Embryonic facial prominence (tissue), 1 donor: ENCODE results near the gene FOXO6.
A peak's percentile ranks its signal among the peaks of the same experiment; 100 is the strongest.

Source experiments
- DNase-seq: peaks from one replicate; pipeline ENCODE4 v3.0.0-alpha.2; 2016; ENCODE audit errors: extremely low spot score

The FOXO6 gene

DNA sequence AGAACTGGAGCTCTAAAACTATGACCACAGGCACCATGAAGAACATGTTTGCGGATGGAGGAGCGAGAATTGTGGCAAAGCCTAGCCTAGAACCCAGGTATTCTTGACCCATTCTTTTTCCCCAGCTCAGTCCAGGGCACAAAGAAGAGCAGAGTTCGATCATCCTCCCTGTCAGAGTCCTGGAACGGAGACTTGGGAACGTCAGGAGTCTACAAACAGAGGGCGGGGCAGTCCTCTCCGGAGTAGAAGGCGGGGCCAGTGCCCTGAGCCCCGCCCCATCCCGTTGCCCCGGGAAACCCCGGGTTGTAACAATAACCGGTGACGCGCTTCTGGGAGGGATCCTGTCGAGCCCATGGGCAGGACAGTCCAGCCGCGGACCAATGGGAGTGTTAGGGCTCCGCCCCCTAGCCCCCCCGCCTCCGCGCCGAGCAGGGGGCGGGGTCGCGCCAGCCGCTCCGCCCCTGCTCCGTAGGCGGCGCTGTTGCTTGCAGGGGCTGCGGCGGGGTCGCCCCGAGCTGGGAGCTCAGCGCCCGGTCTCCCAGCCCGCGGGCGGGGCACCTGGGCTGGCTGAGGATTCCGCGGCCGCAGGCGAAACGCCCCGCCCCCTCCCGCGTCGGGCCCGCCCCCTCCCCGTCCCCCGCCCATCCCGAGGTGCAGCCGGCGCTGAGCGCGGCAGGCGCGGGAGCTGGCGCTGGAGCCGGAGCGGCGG is at the start of gene FOXO6:
FOXO6 (plus strand) TSS at position 649 of the 709 bp plus-strand sequence.
- DNase-seq, result peak; percentile 97

DNA sequence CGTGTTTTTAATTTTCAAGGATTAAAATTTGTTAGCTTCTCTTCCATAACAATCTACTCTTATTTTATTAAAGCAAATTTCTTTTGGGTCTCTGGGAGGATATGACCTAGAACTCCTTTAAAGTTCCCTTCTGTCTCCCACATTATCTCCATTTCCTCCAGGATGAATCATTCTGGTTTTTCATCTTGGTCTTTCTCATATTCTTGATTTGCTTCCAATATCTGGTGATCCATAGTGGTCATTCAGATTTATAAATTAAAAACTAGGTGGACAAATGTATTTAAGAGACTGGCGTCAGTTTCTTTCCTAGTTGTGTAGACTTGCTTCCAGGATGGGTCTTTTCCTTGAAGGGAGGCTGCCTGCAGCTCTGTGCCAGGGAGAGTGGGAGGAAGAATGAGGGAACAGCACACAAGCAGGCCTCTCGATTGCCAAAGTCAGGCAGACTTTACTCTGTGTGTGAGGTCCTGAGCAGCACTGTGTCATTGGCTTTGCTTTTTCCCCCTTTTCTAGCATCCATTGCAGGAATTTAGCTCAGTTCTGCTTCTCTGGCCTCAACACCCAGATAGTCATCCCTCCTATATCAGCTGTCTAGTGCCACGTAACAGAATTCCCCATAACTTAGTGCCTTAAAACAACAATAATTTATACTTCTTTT is 48.1 kb upstream of the FOXO6 start:
- DNase-seq, result no peak

DNA sequence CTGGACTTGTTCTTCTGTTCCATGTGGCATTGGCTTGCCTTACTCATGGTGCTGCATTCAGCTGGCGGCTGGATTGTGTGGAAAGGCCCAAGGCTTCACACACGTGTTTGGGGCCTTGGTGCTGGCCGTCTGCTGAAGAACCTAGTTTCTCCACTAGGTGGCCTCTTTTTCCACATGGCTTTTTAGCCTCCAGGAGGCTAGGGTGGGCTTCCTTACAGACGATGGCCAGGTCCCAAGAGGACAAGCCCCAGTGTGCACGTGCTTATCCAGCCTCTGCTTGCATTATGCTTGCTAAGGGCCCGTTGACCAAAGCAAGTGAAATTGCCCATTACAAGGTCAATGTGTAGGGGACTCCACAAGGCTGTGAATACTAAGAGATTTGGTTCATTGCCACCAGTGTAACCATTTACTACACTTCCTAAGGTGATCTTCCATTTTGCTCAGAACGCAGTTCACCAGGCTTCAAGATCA is 47.5 kb upstream of the FOXO6 start:
- DNase-seq, result no peak

DNA sequence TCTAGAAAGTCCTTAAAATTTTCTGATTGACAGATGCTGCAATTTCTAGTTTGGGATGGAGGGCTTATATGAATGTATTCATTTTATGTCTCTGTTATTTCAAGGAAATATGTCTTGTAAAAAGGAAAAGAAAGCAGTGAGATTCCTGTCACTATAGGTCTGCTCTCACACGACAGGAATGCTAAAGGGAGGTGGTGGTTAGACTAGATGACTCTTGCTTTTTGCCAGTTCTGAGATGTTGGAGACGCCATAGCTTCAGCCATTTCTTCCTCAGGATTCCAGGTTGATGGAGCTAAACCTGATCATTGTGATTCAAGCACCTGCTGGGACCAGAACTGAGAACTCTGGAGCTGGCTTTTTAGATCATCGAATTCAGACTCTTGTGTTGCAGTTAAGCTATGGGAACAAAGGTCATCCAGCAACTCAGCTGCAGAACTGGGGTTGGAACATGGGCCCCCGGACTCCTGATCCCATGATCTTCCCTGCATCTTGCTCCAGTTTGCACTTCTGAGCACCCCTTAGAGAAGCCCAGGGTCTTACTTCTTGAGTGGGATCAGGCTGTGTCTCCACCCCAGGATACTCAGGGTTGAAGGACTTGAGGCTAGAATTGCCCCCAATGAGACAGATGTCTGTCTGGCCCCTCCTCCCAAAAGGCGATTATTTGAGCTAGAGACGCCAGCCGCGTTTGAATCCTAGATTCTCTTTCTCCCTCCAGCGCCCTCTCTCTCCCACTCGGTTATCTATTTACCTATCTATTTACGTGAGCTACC is 46.7 kb upstream of the FOXO6 start:
- no peak for DNase-seq

DNA sequence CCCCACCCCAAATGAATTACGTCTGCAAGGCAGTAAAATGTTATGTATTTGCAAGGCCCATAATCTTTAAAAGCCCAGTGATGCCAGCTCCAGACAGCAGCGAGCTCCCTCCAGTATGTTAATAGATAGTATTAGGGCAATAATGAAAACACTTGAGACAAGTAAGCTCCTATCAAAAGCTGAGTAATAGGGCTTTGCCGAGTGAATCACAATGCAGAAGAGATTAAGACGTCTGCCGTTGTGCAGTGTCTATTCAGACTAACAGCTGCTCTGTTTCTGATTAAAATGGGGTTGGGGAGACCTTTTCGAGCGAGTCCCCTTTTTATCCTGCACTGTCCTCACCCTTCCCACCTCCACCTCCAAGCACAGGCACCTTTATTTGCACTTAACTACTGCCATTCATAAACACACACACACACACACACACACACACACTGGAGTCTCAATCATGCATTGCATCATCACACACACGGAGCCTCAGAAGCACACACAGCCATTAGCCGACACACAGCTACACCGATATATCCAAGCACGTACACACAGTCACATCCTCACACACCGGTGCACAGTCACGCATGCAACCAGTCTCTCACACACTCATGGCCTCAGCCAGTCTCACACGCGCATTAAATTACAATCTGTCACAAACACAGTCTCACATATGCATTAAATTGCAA is 46.0 kb upstream of the FOXO6 start:
- DNase-seq, result no peak

DNA sequence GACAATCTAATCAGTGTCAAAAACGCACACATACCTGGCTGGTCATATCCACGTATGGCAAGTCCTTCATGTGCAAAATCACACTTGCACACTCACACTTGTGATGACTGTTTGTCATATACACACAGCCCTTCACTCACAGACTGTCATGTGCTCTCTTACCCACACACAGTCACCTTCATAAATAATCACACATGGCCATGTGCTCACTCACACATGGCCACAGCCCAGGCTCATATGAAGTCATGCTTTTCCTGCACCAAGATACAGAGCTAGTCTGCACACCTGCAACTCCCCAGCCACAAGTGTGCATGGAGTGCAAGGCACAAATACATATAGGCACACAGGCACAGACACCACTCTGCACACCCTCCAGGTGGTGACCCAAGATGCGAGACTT is 45.4 kb upstream of the FOXO6 start:
- DNase-seq, result no peak

DNA sequence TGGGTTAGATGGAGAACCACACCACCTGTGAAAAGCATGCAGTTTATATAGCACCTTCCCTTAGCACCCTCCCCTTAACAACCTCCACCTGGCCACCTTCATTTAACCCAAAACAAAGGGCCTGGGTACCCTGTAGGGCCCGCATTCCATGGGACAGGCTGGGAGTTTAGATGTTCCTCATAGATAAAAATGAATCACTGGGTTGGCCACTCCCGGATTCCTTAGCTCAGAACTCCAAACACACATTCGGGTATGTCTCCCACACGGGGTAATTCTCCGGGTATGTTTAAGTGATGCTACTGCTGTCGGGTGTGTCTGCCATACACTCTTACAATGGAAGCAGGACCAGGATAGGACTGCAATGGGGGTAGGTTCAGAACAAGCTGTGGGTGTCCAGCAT is 43.9 kb upstream of the FOXO6 start:
- no peak for DNase-seq

DNA sequence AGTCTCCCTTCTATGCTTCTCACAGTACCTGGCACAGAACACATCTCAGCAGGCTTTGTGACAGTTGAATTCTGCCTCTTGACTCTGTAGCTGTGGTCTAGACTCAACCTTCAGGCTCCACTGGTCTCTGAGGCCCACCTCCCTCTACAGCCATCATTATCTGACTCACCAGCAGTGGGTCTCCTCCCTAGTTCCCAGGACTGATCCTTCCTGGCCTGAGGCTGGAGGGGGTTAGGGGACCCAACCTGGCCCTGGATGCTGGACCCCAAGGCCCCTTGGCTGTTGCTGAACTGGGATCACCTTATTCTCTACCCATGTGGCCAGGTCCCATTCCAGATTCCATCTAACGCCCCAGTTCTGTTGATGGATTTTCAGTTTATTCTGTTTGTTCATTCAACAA is 43.1 kb upstream of the FOXO6 start:
- DNase-seq, result no peak

DNA sequence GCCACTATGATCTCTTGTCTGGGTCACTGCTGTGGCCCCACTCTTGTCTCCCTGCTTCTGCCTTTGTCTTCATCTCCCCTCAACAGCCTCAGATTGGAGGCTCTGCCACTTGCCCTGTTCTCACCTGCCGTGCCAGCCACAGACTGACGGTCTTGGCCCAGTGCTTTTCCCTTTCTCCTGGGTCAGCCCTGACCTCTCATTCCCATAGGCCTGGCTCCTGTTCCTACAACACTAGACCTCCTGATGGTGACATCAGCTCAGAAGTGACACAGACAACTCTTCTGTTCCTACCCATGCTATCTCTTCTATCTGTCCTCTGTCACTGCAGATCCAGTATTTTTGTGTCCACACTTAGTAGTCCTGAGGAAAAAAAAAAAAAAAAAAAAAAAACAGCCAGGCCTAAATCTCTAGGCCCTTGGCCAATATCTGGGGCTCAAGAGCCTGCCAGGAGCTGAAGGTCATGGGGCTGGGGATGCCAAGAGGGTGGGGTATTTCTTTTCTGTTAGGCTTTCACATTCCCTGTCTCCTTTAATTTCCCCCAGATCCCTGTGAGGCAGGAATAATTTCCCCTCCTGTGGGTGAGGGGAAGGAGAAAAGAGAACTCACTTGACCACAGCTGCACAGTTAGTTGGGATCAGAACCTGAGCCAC is 42.0 kb upstream of the FOXO6 start:
- DNase-seq, result no peak

DNA sequence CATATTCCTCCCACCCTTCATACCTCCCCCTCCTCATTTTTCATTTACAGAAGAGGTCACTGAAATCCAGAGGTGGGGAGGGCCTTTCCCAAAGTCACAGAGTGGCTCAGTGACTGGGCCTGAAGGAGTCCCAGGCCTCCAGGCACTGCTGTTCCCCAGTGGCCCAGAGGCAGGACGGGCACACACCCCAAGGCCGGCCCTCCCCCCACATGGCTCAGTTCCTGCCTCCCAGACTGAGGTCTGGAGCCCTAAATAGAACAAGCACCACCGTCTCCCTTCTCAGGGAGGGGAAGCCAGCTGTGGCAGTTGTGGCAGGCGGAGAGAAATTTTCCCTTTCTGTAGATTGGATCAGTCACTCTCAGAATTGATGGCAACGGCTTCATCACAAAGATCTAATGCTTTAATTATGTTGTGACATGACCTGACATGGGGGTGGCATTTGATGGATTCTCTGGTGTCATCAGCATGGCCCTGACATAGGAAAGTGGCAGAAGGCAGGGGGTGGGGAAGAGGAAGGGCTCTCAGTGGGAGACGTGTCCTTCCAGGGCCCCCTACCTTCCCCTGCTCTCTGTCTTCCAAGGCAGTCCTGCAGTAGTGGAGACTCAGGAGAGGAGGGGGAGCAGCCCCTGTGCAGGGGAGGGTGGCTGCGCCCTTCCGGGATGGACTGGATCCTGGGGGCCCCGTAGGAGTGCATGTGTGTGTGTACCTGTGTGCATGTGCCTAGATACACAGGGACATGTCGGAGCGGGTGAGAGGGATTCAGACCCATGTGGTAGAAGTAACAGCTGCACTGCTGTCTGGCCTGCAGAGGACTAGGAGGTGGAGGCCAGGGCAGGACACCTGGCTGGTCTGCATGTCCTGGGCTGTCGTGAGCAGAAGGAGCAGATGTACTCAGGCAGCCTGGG is 41.2 kb upstream of the FOXO6 start:
- DNase-seq, result no peak

DNA sequence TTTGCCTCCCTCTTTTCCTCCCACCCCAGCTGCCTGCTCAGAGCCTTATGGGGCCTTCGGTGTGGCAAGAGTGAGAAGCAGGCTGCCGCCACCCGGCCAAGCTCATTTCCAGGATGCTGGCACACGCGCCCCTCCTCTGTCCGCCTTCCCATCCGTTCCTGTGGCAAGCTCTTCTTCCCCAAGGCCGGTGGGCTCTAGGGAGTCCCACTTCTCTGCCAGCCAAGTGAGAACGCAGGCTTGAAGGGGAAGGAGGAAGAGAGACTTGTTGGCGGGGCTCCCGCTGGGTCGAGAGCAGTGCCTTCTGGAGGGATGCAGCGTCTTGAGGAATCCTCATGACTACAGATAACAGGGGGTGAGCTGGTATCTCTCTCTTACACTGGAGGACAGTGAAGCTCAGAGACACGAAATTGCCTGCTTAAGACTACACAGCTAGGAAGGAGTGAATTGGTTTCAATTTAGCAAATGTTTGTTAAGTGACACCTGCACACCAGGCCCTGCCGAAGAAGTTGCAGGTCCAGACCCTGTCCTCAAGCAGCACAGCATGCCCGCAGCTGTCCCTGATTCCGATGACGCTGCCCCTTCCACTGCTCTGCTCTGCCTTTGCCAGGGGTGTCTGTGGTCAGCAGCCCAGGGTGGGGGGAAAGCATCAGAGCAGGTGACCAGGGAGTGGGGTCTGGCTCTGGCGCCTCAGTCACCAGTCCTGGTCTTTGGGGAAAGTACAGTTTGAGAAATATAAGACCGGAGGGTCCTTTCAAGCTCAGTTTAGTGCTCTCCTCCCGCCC is 40.1 kb upstream of the FOXO6 start:
- no peak for DNase-seq

DNA sequence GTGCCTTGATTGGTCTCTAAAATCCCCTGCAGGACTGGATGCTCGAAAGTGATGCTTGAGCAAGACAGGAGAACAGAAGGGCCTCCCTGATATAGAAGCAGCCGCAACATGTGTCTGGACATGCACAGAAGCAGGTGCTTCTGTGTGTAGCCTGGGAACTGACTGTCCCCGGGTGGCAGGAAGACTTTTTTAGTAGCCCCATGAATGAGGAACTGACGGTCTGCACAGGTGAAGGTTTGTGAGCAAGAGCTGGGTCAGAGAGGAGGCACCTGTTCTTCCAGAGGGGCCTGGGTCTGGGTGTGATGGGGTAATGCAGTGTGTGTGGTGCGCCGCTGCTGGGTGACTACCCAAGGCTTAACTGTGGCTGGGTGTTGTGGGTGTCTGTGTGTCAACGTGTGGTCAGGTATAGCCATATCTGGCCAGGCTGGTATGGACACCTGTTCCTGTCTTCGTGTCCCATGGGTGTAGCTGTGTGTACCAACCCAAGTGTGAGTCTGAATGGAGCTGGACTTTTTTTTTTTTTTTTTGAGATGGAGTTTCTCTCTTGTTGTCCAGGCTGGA is 39.1 kb upstream of the FOXO6 start:
- no peak for DNase-seq

DNA sequence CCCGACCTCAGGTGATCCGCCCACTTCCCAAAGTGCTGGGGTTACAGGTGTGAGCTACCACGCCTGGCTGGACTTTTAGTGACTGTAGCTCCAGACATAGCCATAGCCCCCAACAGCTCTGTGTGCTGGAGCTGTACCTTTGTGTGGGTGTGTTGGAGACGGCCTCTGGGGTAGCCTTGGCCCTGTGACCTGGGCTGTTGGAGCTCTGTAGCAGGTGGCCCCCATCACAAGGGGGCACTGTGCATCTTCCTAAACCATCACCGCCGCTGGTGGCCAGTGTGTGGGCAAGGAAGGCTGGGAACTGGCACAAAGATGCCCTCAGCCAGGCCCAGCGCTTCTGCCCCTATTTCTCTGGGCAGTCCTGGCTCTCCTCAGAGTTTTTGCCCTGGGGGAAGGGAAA is 38.4 kb upstream of the FOXO6 start:
- no peak for DNase-seq

DNA sequence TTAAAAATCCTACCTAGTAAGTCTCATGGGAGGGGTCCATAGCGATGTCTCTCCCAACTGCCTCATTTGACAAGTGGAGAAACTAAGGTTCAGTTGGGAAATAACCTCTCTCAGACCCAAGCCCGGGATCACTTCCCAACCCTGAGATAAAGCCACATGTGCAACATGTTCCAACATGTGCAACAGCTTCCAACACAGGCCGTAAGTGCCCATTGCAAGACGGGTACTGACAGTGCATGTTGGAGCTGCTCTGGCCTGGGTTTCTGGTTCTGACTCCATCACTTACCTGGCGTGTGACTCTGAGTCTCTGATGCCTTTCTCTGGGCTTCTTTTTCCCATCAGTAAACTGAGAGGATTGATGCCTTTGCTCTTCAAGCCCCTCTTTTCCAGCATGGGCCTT is 38.0 kb upstream of the FOXO6 start:
- no peak for DNase-seq

DNA sequence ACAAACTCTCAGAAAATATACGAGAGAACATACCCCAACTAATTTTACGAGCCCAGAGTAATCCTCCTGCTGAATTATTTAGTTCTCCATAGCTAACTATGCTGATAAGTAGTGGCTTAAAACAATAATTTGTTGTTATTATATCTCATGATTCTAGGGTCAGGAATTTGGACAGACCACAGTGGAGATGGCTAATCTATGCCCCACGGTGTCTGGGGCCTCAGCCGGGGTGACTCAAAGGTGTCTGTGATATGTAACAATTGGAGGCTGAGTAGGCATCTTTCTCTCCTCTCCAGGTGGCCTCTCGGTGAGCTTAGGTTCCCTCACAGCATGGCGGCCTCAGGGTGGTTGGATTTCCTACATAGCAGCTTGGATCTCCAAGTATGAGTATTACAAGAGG is 35.4 kb upstream of the FOXO6 start:
- no peak for DNase-seq

DNA sequence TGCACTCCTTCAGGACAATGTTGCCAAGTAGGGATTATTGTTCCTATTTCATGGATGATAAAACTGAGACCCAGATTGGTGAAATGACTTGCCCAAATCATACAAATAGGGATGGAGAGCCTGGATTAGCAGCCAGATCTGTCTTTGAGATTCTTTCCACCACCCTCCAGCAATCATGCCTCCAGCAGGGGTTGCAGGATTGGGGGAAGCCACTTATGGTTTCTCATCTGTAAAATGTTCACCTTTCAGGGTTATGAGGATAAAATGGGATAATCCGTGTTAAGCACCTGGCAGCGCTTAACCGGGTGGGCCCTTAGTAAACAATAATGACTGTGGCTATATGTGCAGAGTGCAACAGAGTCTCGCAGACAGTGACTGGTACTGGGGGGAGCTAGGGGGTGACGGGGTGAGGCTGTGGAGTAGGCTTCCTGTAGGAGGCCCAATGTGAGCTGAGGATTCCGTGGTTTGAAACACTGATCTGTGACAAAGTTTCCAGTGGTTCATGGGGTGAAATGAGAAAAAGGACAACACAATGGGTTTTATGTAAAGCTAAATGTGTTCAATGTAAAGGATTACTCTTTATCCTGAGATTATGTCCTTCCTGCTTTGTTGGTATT is 33.7 kb upstream of the FOXO6 start:
- no peak for DNase-seq

DNA sequence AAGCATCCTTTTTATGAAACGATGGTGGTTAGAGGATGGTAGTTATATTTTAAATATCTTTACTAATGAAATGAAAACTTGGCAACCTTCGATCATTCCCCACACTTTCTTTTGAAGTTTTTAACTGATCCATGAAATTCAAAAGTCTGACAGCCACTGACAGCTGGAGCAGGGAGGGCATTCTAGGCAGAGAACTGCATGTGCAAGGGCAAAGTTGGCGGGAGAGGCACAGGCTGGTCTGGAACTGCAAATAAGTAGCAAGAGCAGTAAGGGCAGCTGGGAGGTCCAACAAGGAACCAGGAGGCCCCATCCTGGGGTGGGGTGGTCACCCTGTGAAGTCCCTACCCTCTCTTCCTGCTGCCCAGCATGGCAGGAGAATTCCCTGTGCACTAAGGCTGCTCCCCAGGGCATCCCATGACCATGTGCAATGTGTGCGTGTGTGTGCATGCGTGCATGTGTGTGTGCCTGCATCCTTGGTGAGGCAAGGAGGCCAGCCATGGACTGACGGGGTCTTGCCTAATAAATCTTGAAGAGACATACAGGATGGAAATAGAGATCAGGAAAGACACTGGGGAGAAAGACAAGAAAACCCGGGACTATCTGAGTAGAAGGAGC is 33.1 kb upstream of the FOXO6 start:
- no peak for DNase-seq

DNA sequence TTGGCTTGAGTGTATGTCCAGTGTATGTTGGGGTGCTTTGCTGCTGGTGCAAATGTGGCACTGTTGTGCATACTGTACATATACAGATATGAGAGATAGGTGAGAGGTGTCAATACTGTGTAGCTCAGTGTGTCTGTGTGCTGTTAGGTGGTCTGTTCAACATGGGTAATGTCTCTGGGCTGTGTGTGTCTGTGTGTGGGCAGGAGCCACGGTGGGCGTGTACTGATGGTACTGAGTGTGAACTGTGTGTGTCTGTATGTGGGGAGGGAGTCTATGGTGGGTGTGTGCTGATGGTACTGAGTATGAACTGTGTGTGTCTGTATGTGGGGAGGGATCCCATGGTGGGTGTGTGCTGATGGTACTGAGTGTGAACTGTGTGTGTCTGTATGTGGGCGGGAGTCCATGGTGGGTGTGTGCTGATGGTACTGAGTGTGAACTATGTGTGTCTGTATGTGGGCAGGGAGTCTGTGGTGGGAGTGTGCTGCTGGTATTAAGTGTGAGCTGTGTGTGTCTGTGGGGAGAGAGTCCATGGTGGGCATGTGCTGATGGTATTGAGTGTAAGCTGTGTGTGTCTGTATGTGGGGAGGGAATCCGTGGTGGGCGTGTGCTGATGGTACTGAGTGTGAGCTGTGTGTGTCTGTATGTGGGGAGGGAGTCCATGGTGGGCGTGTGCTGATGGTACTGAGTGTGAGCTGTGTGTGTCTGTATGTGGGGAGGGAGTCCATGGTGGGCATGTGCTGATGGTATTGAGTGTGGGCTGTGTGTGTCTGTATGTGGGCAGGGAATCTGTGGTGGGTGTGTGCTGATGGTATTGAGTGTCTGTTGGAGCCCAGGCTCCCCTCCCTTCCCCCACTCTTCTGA is 32.2 kb upstream of the FOXO6 start:
- DNase-seq, result no peak
